ENCODE data around the gene LRRC14B. TPM values are rescaled to one million over a fixed set of nuclear protein-coding genes. Genes with fewer than 3 reads are reported as not detected.

Gene LRRC14B
- total RNA-seq, 2 donors from 2014 or later = 7.7 to 51.0 TPM

DNA sequence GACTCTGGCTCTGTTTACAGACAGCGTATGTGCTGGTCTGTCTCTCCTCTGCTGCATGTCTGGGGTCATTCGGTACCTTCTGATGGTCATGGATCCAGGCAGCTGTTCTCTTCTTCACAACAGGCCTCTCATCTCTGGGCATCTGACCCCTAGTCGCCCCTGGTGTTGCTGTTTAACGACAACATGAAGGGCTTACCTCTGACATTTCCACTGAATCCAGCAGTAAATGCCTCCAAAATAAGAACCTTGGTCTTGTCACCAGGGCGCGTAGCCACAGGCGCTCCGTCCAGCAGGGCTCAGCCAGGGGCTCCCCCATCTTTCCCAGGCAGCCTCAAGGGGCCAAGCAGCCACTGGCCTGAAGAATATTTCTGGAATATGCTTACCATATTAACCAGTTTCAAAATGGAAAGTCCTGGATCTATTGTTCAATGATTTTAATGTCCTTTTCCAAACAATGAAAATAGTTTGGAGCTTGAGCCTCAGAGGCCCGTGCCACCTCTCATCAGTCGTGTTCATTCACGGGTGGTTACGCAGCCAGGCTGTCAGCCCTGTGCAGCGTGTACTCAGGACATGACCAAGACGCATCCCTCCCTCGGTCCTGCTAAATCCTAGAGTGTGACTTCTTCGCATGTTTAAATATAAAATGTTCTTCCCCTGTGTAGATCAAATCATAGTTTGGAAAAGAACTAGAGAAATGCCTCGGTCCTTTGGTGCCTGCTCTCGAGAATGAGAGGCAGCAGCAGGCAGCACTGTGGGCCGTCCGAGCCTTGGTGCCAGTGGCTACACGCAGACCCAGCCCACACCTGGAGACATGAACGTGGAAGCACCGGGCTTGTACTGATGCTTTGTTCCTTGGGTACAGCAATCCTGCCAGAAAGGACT lies 30.1 kb upstream of the LRRC14B start:
- H3K4me3 ChIP-seq = no peak overlapping the region
- no peaks in the 10 kb centered on the region for H3K4me1 ChIP-seq
- no peaks in the 10 kb centered on the region for H3K27me3 ChIP-seq
- no peak for TF ChIP-seq CTCF (IDR thresholded peaks at IDR 0.05)
- H3K9me3 ChIP-seq = no peaks in the 10 kb centered on the region
- DNase-seq (ENCODE audit: low spot score) = no peak
- no peak overlapping the region for H3K27ac ChIP-seq
- no peaks in the 10 kb centered on the region for H3K36me3 ChIP-seq

- H3K4me3 ChIP-seq = no peak overlapping the region
- no peaks in the 10 kb centered on the region for H3K36me3 ChIP-seq
- no peak for TF ChIP-seq CTCF (IDR thresholded peaks at IDR 0.05)
- no peaks in the 10 kb centered on the region for H3K9me3 ChIP-seq
- no peak for DNase-seq (ENCODE audit: low spot score)
- no peak overlapping the region for H3K27ac ChIP-seq
- no peaks in the 10 kb centered on the region for H3K4me1 ChIP-seq
- H3K27me3 ChIP-seq = no peaks in the 10 kb centered on the region
Measured at GRCh38 chr5:161803-162110, 29.5 kb upstream of the LRRC14B start.

DNA sequence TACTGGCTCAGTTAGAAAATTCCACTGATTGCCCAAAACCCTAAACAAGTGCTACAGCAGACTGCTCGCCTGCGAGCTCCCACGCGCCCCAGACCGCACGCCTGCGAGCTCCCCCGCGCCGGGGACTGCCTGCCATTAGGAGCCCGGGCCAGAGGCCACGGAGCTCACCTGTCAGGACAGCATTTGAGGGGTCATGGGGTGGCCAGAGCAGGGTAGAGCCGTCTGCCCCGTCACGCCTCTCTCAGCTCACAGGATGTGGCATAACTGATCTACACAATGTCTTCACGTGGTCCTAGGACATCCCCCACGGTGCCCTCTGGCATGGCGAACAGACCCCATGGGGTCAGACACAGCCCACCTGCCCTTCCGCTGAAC lies 29.1 kb upstream of the LRRC14B start:
- no peaks in the 10 kb centered on the region for H3K27me3 ChIP-seq
- H3K4me3 ChIP-seq = no peak overlapping the region
- DNase-seq (ENCODE audit: low spot score) = no peak
- no peaks in the 10 kb centered on the region for H3K36me3 ChIP-seq
- H3K9me3 ChIP-seq = no peaks in the 10 kb centered on the region
- H3K4me1 ChIP-seq = no peaks in the 10 kb centered on the region
- H3K27ac ChIP-seq = no peak overlapping the region
- no peak for TF ChIP-seq CTCF (IDR thresholded peaks at IDR 0.05)

GRCh38 chr5:162565-163337 lies 28.5 kb upstream of the LRRC14B start:
- H3K4me1 ChIP-seq = no peaks in the 10 kb centered on the region
- no peak overlapping the region for H3K27ac ChIP-seq
- H3K27me3 ChIP-seq = no peaks in the 10 kb centered on the region
- DNase-seq (ENCODE audit: low spot score) = no peak
- no peak overlapping the region for H3K4me3 ChIP-seq
- no peaks in the 10 kb centered on the region for H3K36me3 ChIP-seq
- TF ChIP-seq CTCF (IDR thresholded peaks at IDR 0.05) = no peak
- H3K9me3 ChIP-seq = no peaks in the 10 kb centered on the region

GRCh38 chr5:163338-163620 lies 28.0 kb upstream of the LRRC14B start:
- no peak for TF ChIP-seq CTCF (IDR thresholded peaks at IDR 0.05)
- no peaks in the 10 kb centered on the region for H3K27me3 ChIP-seq
- H3K4me1 ChIP-seq = peaks cover 0 to 4% of the 10 kb centered on the region in 2 donors
- H3K27ac ChIP-seq = no peak overlapping the region
- no peak overlapping the region for H3K4me3 ChIP-seq
- no peaks in the 10 kb centered on the region for H3K9me3 ChIP-seq
- no peak for DNase-seq (ENCODE audit: low spot score)
- no peaks in the 10 kb centered on the region for H3K36me3 ChIP-seq
